Naive thymus-derived CD4-positive, alpha-beta T cell (primary cell): Measurements from ENCODE around the gene CFAP57. TPM values are rescaled to one million over a fixed set of nuclear protein-coding genes. Genes with fewer than 3 reads are reported as not detected.
"Not testable (repeated sequence)": the region's sequence is repeated elsewhere in the genome, so short reads cannot be mapped to it uniquely, and the experiment has no call there.

Experiments
- ATAC-seq: fragments of 150-1000 bp; cut with Tn5 transposase; 2 replicates; pipeline ENCODE4 v1.10.0; 2021; ENCODE audit warnings: mild to moderate bottlenecking, moderate library complexity
- CTCF ChIA-PET: fragments of 350-600 bp; sonication (Branson Sonifier 250); formaldehyde crosslinking; loops from one replicate; lab custom pipeline; 2021; ENCODE audit warnings: antibody characterized with exemption; lab: Charles Lee
- POLR2A ChIA-PET: fragments of 350-600 bp; sonication (Branson Sonifier 250); formaldehyde crosslinking; loops from one replicate; lab custom pipeline; 2021; ENCODE audit warnings: antibody characterized with exemption, inconsistent platforms; lab: Charles Lee
- DNase-seq, 9 donors: peaks; one replicate each; pipeline versions ENCODE4 v3.0.0 to v3.0.0-alpha.2; 2020 to 2022; ENCODE audit warnings: mixed read lengths in 1 of 9
- H3K27ac ChIP-seq: one replicate; pipeline ENCODE4 v1.7.0; 2013; ENCODE audit warnings: mild to moderate bottlenecking, low read depth, low read length, moderate library complexity
- H3K27me3 ChIP-seq, 2 donors: one replicate each; pipeline ENCODE4 v1.7.0; 2013; ENCODE audit warnings: low read length in 2 of 2, mild to moderate bottlenecking in 2 of 2, moderate library complexity in 2 of 2; ENCODE audit not compliant: control insufficient read depth in 2 of 2, insufficient read depth in 2 of 2
- H3K36me3 ChIP-seq, 3 experiments: 1 replicate in 2 of 3; 2 replicates in 1 of 3; pipeline ENCODE4 v1.7.0; 2013; ENCODE audit warnings: low read length in 3 of 3, mild to moderate bottlenecking in 3 of 3, moderate library complexity in 1 of 3; ENCODE audit not compliant: insufficient read depth in 3 of 3, control insufficient read depth in 2 of 3
- H3K4me1 ChIP-seq, 2 donors: one replicate each; pipeline ENCODE4 v1.7.0; 2013; ENCODE audit warnings: low read length in 2 of 2, mild to moderate bottlenecking in 2 of 2, moderate library complexity in 1 of 2; ENCODE audit not compliant: control insufficient read depth in 2 of 2, insufficient read depth in 2 of 2
- H3K4me3 ChIP-seq: 2 replicates; pipeline ENCODE4 v1.7.0; 2013; ENCODE audit warnings: mild to moderate bottlenecking, low read length
- H3K9me3 ChIP-seq, 3 experiments: 1 replicate in 2 of 3; 2 replicates in 1 of 3; pipeline ENCODE4 v1.7.0; 2013; ENCODE audit warnings: low read length in 3 of 3; ENCODE audit not compliant: control insufficient read depth in 2 of 3
- H3K27ac Mint-ChIP-seq, 9 donors: one replicate each; pipeline ENCODE4 v1.8.0; 2020 to 2022; ENCODE audit warnings: mixed read lengths in 9 of 9, mild to moderate bottlenecking in 8 of 9, moderate library complexity in 5 of 9, inconsistent platforms in 2 of 9
- H3K27me3 Mint-ChIP-seq, 5 donors: one replicate each; pipeline ENCODE4 v1.8.0; 2021 to 2022; ENCODE audit warnings: mixed read lengths in 5 of 5, mild to moderate bottlenecking in 1 of 5
- H3K36me3 Mint-ChIP-seq, 5 donors: one replicate each; pipeline ENCODE4 v1.8.0; 2020 to 2022; ENCODE audit warnings: mixed read lengths in 5 of 5, mild to moderate bottlenecking in 3 of 5, inconsistent platforms in 1 of 5
- H3K4me1 Mint-ChIP-seq, 7 donors: one replicate each; pipeline ENCODE4 v1.8.0; 2020 to 2022; ENCODE audit warnings: mixed read lengths in 7 of 7, mild to moderate bottlenecking in 3 of 7, inconsistent platforms in 1 of 7
- H3K4me3 Mint-ChIP-seq, 10 donors: one replicate each; pipeline ENCODE4 v1.8.0; 2020 to 2022; ENCODE audit warnings: mild to moderate bottlenecking in 10 of 10, mixed read lengths in 10 of 10, moderate library complexity in 6 of 10, inconsistent platforms in 2 of 10
- H3K9me3 Mint-ChIP-seq, 11 donors: one replicate each; pipeline ENCODE4 v1.8.0; 2020 to 2022; ENCODE audit warnings: mixed read lengths in 11 of 11, mild to moderate bottlenecking in 4 of 11, inconsistent platforms in 1 of 11, moderate library complexity in 1 of 11
- intact Hi-C, 2 donors: fragments of 100-400 bp; cut with micrococcal nuclease; formaldehyde crosslinking; loops; one replicate each; pipeline ENCODE4 v1.15.1; 2023
- polyA plus RNA-seq, 2 donors: library from polyadenylated mRNA; unstranded; fragments of 300-500 nt; fragmentation: Illumina TruSeq; gene quantifications; one replicate each; pipeline ENCODE4 v1.2.3, GENCODE V29; 2021
- total RNA-seq, 6 experiments: library from RNA in 5 of 6; stranded (reverse) in 5 of 6; gene quantifications; 1 replicate in 5 of 6; 2 replicates in 1 of 6; pipeline ENCODE4 v1.2.3 and lab custom pipeline; 2021 to 2026

Gene CFAP57
- total and polyA plus RNA-seq, 7 experiments from 2014 or later: 0.07 TPM; not detected in 6

DNA sequence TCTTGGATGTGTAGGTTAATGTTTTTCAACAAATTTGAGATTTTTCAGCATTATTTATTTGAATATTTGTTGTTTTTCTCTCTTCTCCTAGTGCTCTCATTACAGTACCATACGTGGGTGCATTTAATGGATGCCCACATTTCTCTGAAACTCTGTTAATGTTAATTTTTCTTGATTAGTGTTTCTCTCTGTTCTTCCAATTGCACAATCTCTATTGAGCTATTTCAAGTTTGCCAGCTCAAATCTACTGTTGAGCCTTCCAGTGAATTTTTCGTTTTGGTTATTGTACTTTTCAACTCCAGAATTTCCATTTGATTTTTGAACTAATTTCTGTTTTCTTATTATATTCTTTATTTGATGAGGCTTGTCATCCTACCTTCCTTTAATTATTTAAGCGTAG lies 31.7 kb downstream of the CFAP57 start:
- peaks cover 4 to 18% (median 9%) of the 10 kb centered on the region in 11 donors for H3K9me3 Mint-ChIP-seq
- POLR2A ChIA-PET: interaction anchor here (0.6 to 0.7 kb wide), 2 partner anchors 17 to 910 kb away, joined by 3 read pairs; no protein-coding TSS in a partner anchor
- no peak overlapping the region for H3K27ac Mint-ChIP-seq

DNA sequence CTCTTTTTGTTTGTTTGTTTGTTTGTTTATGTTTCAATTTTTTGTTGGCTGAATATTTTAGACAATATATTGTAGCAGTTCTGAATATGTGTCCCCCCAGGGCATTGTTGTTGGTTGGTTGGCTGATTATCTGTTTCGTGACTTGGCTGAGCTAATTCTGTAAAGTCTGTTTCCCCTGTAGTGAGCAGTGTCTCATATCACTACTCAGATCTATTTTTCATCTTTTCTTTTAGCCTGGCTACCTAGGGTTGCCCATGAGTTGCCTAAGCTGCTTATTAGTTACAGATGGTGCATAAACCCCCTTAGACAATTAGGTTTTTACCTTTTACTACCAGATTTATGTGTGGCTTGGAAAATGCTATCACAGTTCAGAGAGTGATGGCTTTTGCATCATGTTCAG lies 32.3 kb downstream of the CFAP57 start:
- Mint-ChIP-seq H3K4me1 (peaks cover 0 to 6% (median 0%) of the 10 kb centered on the region in 7 donors), H3K9me3 (peaks cover 4 to 18% (median 9%) of the 10 kb centered on the region in 11 donors), H3K36me3 (peaks cover 0 to 14% (median 7%) of the 10 kb centered on the region in 5 donors), H3K27ac (no peak overlapping the region), H3K27me3 (peaks cover 0 to 7% (median 2%) of the 10 kb centered on the region in 5 donors), H3K4me3 (no peak overlapping the region)
- Histone ChIP-seq H3K4me1 (no peaks in the 10 kb centered on the region), H3K27me3 (no peaks in the 10 kb centered on the region), H3K9me3 (no peaks in the 10 kb centered on the region), H3K27ac (no peak overlapping the region), H3K4me3 (no peak overlapping the region), H3K36me3 (no peaks in the 10 kb centered on the region)
- DNase-seq (no peak), ATAC-seq (no peak)
- ChIA-PET CTCF (no interaction called here), POLR2A (interaction anchor here (0.6 kb wide), 1 partner anchor 17 kb away, joined by 3 read pairs; no protein-coding TSS in a partner anchor)
- intact Hi-C loops: no loop called here

More for the DNA sequence above, 31.7 kb downstream of the CFAP57 start:
- H3K4me1 ChIP-seq: no peaks in the 10 kb centered on the region
- intact Hi-C loops: no loop called here
- no peak overlapping the region for H3K4me3 ChIP-seq
- H3K27me3 Mint-ChIP-seq: peaks cover 0 to 7% (median 2%) of the 10 kb centered on the region in 5 donors
- ATAC-seq: no peak
- H3K27ac ChIP-seq: no peak overlapping the region
- peaks cover 0 to 14% (median 7%) of the 10 kb centered on the region in 5 donors for H3K36me3 Mint-ChIP-seq
- H3K9me3 ChIP-seq: no peaks in the 10 kb centered on the region
- no peaks in the 10 kb centered on the region for H3K27me3 ChIP-seq
- CTCF ChIA-PET: no interaction called here
- H3K4me3 Mint-ChIP-seq: no peak overlapping the region
- H3K36me3 ChIP-seq: no peaks in the 10 kb centered on the region
- H3K4me1 Mint-ChIP-seq: peaks cover 0 to 6% (median 0%) of the 10 kb centered on the region in 7 donors
- DNase-seq: no peak

DNA sequence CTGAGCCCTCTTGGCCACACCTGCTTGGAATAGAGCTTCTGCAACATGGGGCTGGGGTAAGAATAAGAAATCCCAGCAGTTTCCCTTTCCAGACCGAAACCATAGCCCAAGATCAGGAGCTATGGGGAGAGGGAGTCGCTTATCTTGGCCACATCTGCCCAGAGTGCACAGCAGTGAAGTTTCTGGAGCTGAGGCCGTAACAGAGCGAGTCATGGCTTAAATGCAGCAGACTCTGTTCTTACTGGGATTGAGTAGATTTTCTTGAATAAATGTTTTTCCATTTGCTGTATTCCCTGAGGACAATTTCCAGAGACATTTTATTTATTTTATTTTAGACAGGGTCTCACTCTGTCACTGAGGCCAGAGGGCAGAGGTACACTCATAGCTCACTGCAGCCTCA lies 33.5 kb downstream of the CFAP57 start:
- ATAC-seq: no peak
- Mint-ChIP-seq H3K4me3 (no peak overlapping the region), H3K4me1 (peaks cover 0 to 6% (median 0%) of the 10 kb centered on the region in 7 donors), H3K9me3 (peaks cover 4 to 18% (median 9%) of the 10 kb centered on the region in 11 donors), H3K27ac (no peak overlapping the region), H3K36me3 (peaks cover 0 to 14% (median 7%) of the 10 kb centered on the region in 5 donors), H3K27me3 (peaks cover 0 to 10% (median 2%) of the 10 kb centered on the region in 5 donors)
- no peak for DNase-seq
- Histone ChIP-seq H3K36me3 (no peaks in the 10 kb centered on the region), H3K9me3 (no peaks in the 10 kb centered on the region), H3K27ac (no peak overlapping the region), H3K4me1 (no peaks in the 10 kb centered on the region), H3K27me3 (no peaks in the 10 kb centered on the region), H3K4me3 (no peak overlapping the region)
- ChIA-PET POLR2A (no interaction called here), CTCF (no interaction called here)
- intact Hi-C loops: no loop called here

DNA sequence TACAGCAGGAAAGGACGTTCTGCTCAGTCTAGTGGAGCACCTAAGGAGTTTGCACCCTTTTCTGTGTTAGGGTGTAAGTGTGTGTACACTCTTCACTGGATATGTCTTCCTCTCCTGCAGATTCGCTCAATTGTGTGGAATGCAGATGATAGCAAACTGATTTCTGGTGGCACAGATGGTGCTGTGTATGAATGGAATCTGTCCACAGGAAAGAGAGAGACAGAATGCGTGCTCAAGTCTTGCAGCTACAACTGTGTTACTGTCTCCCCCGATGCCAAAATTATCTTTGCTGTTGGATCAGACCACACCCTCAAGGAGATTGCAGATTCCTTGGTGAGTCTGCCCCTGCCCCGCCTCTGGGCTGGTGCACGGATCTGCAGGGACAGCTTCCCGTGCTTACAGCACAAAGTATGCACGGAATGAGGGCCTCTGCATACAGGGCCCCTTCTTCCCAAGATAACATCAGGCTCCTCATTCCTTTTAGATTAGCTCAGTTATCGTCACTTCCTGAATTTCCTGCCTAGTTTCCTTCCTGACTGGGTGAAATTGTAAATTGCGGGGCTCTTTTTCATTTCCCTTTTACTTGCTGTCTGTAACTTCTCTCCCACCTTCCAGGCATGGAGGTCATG lies 34.6 kb downstream of the CFAP57 start:
- Histone ChIP-seq H3K27ac (no peak overlapping the region), H3K4me3 (no peak overlapping the region), H3K36me3 (no peaks in the 10 kb centered on the region), H3K27me3 (no peaks in the 10 kb centered on the region), H3K9me3 (no peaks in the 10 kb centered on the region), H3K4me1 (no peaks in the 10 kb centered on the region)
- DNase-seq: no peak
- CTCF ChIA-PET: no interaction called here
- H3K36me3 Mint-ChIP-seq: peaks cover 0 to 14% (median 7%) of the 10 kb centered on the region in 5 donors
- H3K4me1 Mint-ChIP-seq: peaks cover 0 to 6% (median 0%) of the 10 kb centered on the region in 7 donors
- H3K27ac Mint-ChIP-seq: no peak overlapping the region
- H3K27me3 Mint-ChIP-seq: peaks cover 0 to 10% (median 2%) of the 10 kb centered on the region in 5 donors
- peaks cover 4 to 18% (median 9%) of the 10 kb centered on the region in 11 donors for H3K9me3 Mint-ChIP-seq
- POLR2A ChIA-PET: no interaction called here
- intact Hi-C loops: no loop called here
- no peak overlapping the region for H3K4me3 Mint-ChIP-seq
- no peak for ATAC-seq

DNA sequence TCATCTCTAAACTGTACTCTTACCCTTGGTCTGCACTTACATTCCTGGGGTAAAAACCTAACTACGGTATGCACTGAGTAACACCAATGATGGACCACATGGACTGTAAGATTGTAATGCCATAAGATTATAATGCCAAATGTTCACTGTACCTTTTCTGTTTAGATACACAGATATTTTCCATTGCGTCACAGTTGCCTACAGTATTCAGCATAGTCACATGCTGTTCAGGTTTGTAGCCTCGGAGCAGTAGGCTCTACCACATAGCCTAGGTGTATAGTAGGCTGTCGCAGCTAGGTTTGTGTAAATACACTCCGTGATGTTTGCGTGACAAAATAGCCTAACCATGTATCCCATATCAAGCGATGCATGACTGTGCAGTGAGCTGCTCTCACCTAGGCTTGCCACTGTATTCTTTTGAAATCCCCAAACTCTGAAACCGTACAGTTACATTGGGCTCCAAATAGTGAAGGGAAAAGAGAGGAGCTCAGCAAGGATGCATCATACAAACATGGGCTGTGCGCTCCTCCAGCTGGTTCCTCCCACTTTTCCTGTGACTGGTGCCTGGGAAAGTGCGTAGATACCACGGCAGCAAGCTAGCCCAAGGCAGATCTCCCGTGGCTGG lies 35.2 kb downstream of the CFAP57 start:
- Histone ChIP-seq H3K27me3 (no peaks in the 10 kb centered on the region), H3K27ac (no peak overlapping the region), H3K4me1 (no peaks in the 10 kb centered on the region), H3K4me3 (no peak overlapping the region), H3K9me3 (no peaks in the 10 kb centered on the region), H3K36me3 (no peaks in the 10 kb centered on the region)
- Mint-ChIP-seq H3K27ac (no peak overlapping the region), H3K4me3 (no peak overlapping the region), H3K36me3 (peaks cover 0 to 14% (median 7%) of the 10 kb centered on the region in 5 donors), H3K4me1 (peaks cover 0 to 6% (median 0%) of the 10 kb centered on the region in 7 donors), H3K9me3 (peaks cover 4 to 18% (median 9%) of the 10 kb centered on the region in 11 donors), H3K27me3 (peaks cover 0 to 10% (median 2%) of the 10 kb centered on the region in 5 donors)
- intact Hi-C loops: no loop called here
- DNase-seq: no peak
- no peak for ATAC-seq
- CTCF ChIA-PET: no interaction called here
- POLR2A ChIA-PET: no interaction called here

DNA sequence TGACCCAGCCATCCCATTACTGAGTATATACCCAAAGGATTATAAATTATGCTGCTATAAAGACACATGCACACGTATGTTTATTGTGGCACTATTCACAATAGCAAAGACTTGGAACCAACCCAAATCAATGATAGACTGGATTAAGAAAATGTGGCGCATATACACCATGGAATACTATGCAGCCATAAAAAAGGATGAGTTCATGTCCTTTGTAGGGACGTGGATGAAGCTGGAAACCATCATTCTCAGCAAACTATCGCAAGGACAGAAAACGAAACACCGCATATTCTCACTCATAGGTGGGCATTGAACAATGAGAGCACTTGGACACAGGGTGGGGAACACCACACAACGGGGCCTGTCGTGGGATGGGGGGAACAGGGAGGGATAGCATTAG lies 36.1 kb downstream of the CFAP57 start:
- H3K27ac Mint-ChIP-seq, H3K27ac ChIP-seq, H3K9me3 ChIP-seq, H3K36me3 ChIP-seq, intact Hi-C loops, H3K4me3 Mint-ChIP-seq, POLR2A ChIA-PET, DNase-seq, H3K4me3 ChIP-seq, H3K4me1 Mint-ChIP-seq, H3K4me1 ChIP-seq, CTCF ChIA-PET, ATAC-seq, H3K27me3 ChIP-seq: not testable (repeated sequence)
- peaks cover 4 to 18% (median 9%) of the 10 kb centered on the region in 11 donors for H3K9me3 Mint-ChIP-seq
- peaks cover 0 to 12% (median 2%) of the 10 kb centered on the region in 5 donors for H3K27me3 Mint-ChIP-seq
- peaks cover 0 to 14% (median 7%) of the 10 kb centered on the region in 5 donors for H3K36me3 Mint-ChIP-seq
